Skin epidermis (tissue), 12 donors: ENCODE data around the gene CD3E.
A peak's percentile ranks its signal among the peaks of the same experiment; 100 is the strongest.

Experiments
- H3K27ac ChIP-seq, 21 experiments: fragments of 200-600 bp; sonication (generic) in 11 of 21; one replicate each; pipeline ENCODE4 v1.5.0; 2020; ENCODE audit warnings: mild to moderate bottlenecking in 3 of 21, inconsistent platforms in 2 of 21, moderate library complexity in 2 of 21
- H3K4me3 ChIP-seq, 7 experiments: fragments of 200-600 bp; sonication (generic) in 2 of 7; one replicate each; pipeline ENCODE4 v1.5.0; 2020; ENCODE audit warnings: inconsistent platforms in 2 of 7, mild to moderate bottlenecking in 2 of 7, moderate library complexity in 1 of 7

The CD3E gene

DNA sequence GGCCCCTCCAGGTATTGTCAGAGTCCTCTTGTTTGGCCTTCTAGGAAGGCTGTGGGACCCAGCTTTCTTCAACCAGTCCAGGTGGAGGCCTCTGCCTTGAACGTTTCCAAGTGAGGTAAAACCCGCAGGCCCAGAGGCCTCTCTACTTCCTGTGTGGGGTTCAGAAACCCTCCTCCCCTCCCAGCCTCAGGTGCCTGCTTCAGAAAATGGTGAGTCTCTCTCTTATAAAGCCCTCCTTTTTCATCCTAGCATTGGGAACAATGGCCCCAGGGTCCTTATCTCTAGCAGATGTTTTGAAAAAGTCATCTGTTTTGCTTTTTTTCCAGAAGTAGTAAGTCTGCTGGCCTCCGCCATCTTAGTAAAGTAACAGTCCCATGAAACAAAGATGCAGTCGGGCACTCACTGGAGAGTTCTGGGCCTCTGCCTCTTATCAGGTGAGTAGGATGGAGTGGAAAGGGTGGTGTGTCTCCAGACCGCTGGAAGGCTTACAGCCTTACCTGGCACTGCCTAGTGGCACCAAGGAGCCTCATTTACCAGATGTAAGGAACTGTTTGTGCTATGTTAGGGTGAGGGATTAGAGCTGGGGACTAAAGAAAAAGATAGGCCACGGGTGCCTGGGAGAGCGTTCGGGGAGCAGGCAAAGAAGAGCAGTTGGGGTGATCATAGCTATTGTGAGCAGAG is at the start of gene CD3E:
CD3E (plus strand) TSS at position 163 of the 681 bp plus-strand sequence; CDS start at position 386, 223 bp downstream.
- H3K4me3 ChIP-seq: peak within 1 kb of the TSS; percentile 9 to 27 (median 17)
- peak within 1 kb of the TSS in 15 of 21 experiments; percentile 30 to 94 (median 70) for H3K27ac ChIP-seq

DNA sequence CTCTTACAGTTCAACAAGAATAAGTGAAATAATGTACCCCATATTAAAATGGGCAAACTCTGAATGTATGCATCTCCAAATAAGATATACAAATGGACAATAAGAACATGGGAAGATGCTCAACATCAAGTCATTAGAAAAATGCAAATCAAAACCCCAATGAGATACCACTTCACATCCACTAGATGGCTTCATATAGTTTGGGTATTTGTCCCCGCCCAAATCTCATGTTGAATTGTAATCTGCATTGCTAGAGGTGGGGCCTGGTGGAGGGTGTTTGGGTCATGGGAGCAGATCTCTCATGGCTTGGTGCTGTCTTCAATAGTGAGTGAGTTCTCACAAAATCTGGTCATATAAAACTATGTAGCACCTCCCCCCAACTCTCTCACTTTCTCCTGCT is 46.1 kb upstream of the CD3E start:
- Histone ChIP-seq H3K27ac (no peak overlapping the region), H3K4me3 (no peak overlapping the region)

DNA sequence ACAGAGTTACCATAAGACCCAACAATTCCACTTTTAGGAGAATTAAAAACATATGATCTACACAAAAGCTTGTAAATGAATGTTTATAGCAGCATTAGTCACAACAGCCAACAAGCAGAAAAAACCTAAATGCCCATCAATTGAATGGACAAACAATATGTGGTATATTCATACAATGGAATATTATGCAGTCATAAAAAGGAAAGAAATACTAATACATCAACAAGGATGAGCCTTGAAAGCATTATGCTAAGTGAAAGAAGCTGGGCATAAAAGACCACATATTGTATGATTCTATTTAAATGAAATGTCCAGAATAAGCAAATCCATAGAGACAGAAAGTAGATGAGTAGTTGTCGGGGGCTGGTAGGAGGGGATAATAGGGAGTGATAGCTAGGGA is 45.4 kb upstream of the CD3E start:
- Histone ChIP-seq H3K4me3 (no peak overlapping the region), H3K27ac (no peak overlapping the region)

- Histone ChIP-seq H3K27ac (no peak overlapping the region), H3K4me3 (no peak overlapping the region)
These were observed 44.2 kb upstream of the CD3E start for GRCh38 chr11:118260353-118260752.

DNA sequence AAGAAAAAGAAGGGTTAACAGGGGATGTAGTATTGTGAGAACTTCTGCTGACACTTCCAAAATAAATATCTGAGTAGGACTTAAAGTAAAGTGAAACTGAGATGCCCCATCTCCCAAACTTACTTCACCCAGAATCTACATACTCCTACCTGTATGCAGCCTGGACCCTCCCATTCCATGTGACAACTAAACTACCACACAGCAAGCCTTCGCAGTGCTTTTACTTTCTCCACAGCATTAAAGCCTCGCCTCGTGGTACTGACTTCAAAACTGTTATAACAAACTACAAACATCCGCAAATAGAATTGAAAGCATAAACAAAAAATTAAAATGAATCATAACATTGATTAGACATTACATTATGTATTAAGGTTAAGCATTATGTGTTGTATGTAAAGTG is 41.4 kb upstream of the CD3E start:
- H3K27ac ChIP-seq: peak overlapping the region in 17 of 21 experiments; percentile 67 to 90 (median 81)
- H3K4me3 ChIP-seq: peak overlapping the region; percentile 24 to 53 (median 37)

- peak within 1 kb of the TSS; percentile 24 to 53 (median 37) for H3K4me3 ChIP-seq
- H3K27ac ChIP-seq: peak within 1 kb of the TSS in 20 of 21 experiments; percentile 67 to 90 (median 80)
These were observed 40.6 kb upstream of the CD3E start, which contains the start of gene MPZL2 for GRCh38 chr11:118263695-118264568. Gene MPZL2, minus strand, starts transcription at chr11:118264297. Its CDS starts 144 bp downstream, at chr11:118264153.

DNA sequence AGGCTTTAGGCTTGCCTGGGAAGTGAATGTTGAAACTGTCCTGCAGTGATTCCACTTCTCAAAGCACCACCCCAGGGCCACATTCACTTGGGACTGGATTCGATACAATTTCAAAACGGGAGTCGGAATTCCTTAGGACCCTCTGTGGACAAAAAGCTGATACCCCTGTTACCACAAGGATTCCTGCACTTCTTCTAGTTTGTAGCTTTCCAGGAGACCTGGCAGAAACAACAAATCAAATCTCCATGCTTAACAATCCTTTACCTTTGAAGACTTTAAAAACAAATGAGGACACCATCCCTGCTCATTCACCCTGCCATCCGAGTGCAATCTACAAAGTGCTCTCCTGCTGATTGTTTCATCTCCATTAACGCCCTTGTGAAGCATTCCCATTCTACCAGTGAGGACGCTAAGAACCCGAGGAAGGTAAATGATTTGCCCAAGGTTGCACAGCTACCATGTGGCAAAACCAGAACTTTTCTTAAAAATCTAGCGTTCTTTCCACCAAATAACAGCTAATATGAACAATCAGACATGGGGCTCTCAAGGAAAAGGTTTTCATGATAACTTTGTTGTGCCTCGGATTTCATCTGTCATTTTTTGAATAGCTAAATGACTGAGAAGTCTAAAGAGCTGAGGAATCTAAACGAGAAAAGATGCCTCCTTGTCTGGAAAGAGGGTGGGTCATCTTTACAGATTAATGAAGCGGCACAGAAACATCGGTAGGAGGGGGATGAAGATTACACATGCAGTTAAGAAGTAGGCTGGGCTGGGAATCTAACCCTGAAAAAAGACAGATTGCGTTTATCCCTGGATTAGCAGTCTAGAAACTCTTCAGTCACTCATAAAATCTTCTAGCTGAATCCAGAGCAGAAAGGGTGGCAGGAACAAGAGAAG is 39.7 kb upstream of the CD3E start:
- Histone ChIP-seq H3K4me3 (peak overlapping the region; percentile 24 to 53 (median 37)), H3K27ac (peak overlapping the region in 20 of 21 experiments; percentile 5 to 90 (median 80))

DNA sequence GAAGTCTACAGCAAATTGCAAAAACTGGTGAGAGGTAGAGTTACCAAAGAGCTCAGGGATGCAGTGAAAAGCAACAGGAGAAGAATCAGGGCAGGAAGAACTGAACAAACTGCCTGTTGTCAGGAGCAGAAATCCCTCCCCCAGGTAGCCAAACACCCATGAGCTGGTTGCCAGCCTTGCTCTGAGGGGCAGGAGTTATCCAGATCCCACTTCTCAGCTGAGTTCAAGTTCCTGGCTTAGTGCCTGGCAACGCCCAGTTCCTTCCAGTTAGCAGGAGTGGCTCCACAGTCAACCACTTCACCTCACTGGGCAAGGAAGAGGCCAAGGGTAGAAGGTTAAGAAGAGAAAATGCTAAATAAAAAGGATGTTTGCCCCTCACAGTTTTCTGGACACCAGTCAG is 38.6 kb upstream of the CD3E start:
- H3K4me3 ChIP-seq: peak overlapping the region in 1 of 7 experiments; percentile 43
- peak overlapping the region in 16 of 21 experiments; percentile 5 to 90 (median 77) for H3K27ac ChIP-seq

- H3K27ac ChIP-seq: peak overlapping the region in 12 of 21 experiments; percentile 10 to 89 (median 74)
- no peak overlapping the region for H3K4me3 ChIP-seq
These were observed 37.0 kb upstream of the CD3E start for GRCh38 chr11:118267486-118267885.

DNA sequence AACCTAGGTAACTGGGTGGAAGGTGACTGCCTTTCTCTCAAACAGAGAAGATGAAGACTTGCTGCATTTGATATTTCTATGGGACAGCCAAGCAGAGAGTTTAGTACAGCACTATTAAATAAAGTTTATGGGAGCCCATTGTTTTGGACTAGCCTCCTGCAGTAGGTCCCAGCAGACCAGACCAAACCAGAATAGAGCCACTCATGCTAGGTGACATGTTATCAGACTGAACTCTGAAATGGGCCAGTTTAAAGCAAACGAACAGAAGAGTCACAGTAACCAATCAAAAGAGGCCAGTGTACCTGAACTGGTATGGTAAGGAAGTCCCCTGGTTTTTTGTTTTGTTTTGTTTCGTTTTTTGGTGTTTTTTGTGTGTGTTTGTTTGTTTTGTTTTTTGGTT is 32.5 kb upstream of the CD3E start:
- Histone ChIP-seq H3K4me3 (no peak overlapping the region), H3K27ac (no peak overlapping the region)

DNA sequence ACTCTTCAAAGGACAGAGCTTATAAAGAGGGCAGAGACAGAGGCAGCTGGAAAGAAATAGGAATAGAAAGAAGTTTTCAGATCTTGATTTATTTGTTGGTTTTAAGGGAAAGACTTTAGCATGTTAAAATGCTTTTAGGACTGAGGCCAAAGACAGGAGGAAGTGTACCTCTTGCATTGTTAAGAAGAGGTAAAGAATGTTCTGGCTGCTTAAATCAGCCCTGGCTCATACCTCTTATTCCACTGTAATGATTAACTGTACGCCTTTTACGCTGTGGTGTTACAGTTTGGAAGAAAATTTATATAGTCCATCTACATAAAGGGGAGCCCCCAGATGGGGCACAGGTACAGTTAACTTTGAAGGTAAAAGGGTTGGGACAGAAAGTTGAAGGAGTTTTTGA is 30.3 kb upstream of the CD3E start:
- Histone ChIP-seq H3K27ac (peak overlapping the region in 6 of 21 experiments; percentile 17 to 80 (median 48)), H3K4me3 (no peak overlapping the region)

DNA sequence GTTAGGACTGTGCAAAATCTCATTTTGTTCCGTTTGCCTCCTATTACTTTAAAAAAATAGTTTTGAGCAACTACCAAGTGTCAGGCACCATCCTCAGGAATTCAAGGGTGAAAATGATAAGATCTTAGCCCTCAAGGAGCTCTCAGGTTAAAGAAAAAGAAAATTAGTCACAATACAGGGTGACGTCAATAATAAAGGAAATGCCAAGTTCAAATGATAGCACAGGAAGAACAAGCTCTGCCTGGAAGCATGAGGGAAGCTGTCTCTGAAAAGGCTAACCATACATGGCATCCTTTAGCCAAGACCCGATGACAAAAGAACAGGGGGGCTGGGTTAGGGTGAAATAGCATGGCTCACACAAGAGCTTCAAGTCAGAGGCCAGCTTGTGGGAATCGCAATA is 29.4 kb upstream of the CD3E start:
- Histone ChIP-seq H3K4me3 (no peak overlapping the region), H3K27ac (peak overlapping the region in 18 of 21 experiments; percentile 40 to 84 (median 74))

GRCh38 chr11:118276422-118276821 is 28.1 kb upstream of the CD3E start:
- peak overlapping the region in 19 of 21 experiments; percentile 34 to 84 (median 72) for H3K27ac ChIP-seq
- no peak overlapping the region for H3K4me3 ChIP-seq

GRCh38 chr11:118277312-118277711 is 27.2 kb upstream of the CD3E start:
- Histone ChIP-seq H3K27ac (peak overlapping the region in 19 of 21 experiments; percentile 14 to 84 (median 71)), H3K4me3 (no peak overlapping the region)

- Histone ChIP-seq H3K4me3 (no peak overlapping the region), H3K27ac (peak overlapping the region in 1 of 21 experiments; percentile 11)
These were observed 23.2 kb upstream of the CD3E start for GRCh38 chr11:118281284-118281683.

DNA sequence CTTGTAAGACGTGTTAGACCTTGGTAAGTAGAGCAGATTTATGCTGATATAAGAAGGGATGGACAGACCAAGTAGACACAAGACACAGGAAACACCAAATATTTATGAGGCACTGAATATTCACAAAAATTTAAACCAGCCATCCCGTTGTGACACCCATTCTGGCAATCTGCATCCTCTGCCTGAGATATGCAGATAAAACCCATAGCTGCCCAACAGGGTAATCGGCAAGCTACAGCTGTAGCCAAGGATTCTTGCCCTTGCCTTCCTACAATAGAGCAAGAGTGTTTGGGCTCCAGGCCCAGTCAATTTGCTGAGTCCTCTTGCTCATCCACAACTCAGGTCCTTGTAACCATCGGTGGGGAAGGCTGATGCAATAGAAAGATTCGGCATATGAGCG is 21.9 kb upstream of the CD3E start:
- no peak overlapping the region for H3K4me3 ChIP-seq

DNA sequence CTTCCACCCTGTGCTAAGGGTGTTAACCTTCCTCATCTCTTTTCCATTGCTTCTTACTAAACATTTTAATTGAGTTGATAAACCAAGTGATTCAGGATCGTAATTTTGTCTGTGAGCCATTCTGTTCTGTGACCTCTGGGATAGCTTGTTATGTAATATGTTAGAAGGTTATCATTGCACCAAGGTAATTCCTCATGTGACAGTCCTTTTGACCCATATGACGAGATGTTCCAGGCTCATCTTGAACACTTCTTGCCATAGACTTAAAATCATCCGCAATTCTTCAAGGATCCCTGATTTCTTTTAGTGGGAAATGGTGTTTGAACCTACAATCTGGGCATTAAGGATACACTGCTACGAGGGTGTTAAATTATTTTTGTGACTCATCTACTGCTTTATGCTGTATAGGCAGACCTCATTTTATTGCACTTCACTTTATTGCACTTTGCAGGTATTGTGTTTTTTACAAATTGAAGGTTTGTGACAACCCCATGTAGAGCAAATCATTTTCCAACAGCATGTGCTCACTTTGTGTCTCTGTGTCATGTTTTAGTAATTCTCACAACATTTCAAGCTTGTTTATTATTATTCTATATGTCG is 21.4 kb upstream of the CD3E start:
- Histone ChIP-seq H3K27ac (no peak overlapping the region), H3K4me3 (no peak overlapping the region)

More for the DNA sequence above, 21.9 kb upstream of the CD3E start:
- no peak overlapping the region for H3K27ac ChIP-seq

- Histone ChIP-seq H3K27ac (peak overlapping the region in 1 of 21 experiments; percentile 35), H3K4me3 (no peak overlapping the region)
These were observed 20.7 kb upstream of the CD3E start for GRCh38 chr11:118283756-118284350.

GRCh38 chr11:118286545-118286944 is 18.0 kb upstream of the CD3E start:
- Histone ChIP-seq H3K4me3 (no peak overlapping the region), H3K27ac (no peak overlapping the region)
